ENCODE measurements around the gene AMN1.

DNA sequence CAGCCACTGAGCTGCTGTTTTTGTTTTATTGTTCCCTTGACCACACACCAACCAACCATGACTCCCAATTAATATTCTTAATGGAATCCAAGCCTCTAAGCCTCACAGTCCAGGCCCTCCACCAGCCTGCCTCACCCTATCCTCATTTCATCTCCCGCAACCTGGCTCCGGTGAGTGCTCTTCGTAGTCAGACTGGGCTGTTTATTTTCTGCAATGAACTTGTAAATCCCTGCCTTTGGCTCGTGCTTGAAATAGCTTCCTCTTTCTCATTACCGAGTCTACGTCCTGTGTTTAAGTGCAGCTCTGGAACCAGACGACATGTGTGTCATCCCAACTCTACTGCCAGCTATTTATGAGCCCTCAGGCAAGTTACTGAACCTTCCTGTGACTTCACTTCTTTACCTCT lies 81.7 kb downstream of the AMN1 start:
- TF ChIP-seq TAF1 (IDR thresholded peaks at IDR 0.05; ENCODE audit: borderline replicate concordance, insufficient read depth, low read length): no peak
- TF ChIP-seq, protein P1, sequence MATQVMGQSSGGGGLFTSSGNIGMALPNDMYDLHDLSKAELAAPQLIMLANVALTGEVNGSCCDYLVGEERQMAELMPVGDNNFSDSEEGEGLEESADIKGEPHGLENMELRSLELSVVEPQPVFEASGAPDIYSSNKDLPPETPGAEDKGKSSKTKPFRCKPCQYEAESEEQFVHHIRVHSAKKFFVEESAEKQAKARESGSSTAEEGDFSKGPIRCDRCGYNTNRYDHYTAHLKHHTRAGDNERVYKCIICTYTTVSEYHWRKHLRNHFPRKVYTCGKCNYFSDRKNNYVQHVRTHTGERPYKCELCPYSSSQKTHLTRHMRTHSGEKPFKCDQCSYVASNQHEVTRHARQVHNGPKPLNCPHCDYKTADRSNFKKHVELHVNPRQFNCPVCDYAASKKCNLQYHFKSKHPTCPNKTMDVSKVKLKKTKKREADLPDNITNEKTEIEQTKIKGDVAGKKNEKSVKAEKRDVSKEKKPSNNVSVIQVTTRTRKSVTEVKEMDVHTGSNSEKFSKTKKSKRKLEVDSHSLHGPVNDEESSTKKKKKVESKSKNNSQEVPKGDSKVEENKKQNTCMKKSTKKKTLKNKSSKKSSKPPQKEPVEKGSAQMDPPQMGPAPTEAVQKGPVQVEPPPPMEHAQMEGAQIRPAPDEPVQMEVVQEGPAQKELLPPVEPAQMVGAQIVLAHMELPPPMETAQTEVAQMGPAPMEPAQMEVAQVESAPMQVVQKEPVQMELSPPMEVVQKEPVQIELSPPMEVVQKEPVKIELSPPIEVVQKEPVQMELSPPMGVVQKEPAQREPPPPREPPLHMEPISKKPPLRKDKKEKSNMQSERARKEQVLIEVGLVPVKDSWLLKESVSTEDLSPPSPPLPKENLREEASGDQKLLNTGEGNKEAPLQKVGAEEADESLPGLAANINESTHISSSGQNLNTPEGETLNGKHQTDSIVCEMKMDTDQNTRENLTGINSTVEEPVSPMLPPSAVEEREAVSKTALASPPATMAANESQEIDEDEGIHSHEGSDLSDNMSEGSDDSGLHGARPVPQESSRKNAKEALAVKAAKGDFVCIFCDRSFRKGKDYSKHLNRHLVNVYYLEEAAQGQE (IDR thresholded peaks at IDR 0.05; ENCODE audit: insufficient read depth in 1 of 2, low read depth in 2 of 2, low read length in 2 of 2): no peak
- TF ChIP-seq POLR2AphosphoS5 (IDR thresholded peaks at IDR 0.05; ENCODE audit: low read depth, low read length): no peak
- no peak for TF ChIP-seq SIN3A (IDR thresholded peaks at IDR 0.05; ENCODE audit: borderline replicate concordance, insufficient read depth, low read length)

Measured in PFSK-1 (cell line).